GM08714 (cell line): ENCODE data around the gene RBFOX2.
"Not testable (repeated sequence)": the region's sequence is repeated elsewhere in the genome, so short reads cannot be mapped to it uniquely, and the experiment has no call there.

Source experiments
- H3K4me3 ChIP-seq: fragments of 200-500 bp; sonication (Bioruptor generic); 2 replicates; pipeline ENCODE4 v1.5.1; 2014; ENCODE audit warnings: mild to moderate bottlenecking, low read length, inconsistent platforms
- ZNF274 ChIP-seq: IDR thresholded peaks from 2 replicates; pipeline ENCODE4 v1.6.1; 2012; ENCODE audit warnings: mild to moderate bottlenecking, low read depth, low read length

The RBFOX2 gene

GRCh38 chr22:36022162-36022561, 6.5 kb downstream of the RBFOX2 start:
- TF ChIP-seq ZNF274: no peak
- H3K4me3 ChIP-seq: no peak overlapping the region

DNA sequence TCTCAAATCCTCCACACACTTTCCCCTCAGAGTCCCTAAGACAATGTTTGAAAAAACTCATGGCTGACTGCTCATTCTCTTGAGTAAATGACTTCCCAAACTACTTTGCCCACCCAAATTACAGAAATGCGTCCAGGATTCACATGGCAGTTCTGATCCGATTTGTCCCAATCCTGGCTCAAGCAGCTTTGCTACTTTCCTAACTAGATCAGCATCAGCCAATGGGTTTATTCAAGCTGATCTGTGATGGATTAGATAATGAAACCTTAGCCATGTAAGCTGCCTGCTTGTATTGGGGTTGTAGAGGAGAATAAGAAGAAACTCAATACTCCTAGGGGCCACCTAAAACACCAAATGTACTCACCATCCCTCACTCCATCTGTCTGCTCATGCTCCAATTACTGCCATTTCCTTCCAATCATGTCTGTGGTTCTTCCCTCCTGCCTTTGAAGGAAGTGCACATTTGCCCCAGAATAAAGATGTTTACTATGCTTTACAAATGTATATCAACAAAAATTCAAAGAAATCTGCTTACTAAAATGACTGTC, 6.9 kb downstream of the RBFOX2 start:
- no peak overlapping the region for H3K4me3 ChIP-seq
- TF ChIP-seq ZNF274: no peak

GRCh38 chr22:36020865-36021264, 7.8 kb downstream of the RBFOX2 start:
- not testable (repeated sequence) for H3K4me3 ChIP-seq

- no peak overlapping the region for H3K4me3 ChIP-seq
- no peak for TF ChIP-seq ZNF274
These were observed 11.0 kb downstream of the RBFOX2 start for GRCh38 chr22:36017651-36018091.

DNA sequence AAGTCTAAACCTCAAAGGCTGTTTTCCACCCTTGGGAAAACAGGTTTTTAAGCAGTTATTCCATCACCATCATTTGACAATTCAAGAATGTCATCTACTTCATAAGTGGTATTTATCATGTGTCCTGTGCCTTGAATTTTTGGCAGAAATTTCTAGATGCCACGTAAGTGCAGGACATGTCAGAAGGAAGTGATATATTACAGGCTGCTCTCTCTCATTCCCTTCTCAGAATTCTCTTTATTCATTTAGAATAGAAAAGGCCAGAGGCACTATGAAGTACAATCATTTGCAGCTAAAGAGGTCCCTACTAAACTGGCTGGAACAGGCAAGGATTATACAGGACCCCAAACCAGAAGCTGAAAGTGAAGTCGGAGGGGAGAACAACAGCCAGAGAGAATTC, 11.9 kb downstream of the RBFOX2 start:
- no peak overlapping the region for H3K4me3 ChIP-seq
- TF ChIP-seq ZNF274: no peak

DNA sequence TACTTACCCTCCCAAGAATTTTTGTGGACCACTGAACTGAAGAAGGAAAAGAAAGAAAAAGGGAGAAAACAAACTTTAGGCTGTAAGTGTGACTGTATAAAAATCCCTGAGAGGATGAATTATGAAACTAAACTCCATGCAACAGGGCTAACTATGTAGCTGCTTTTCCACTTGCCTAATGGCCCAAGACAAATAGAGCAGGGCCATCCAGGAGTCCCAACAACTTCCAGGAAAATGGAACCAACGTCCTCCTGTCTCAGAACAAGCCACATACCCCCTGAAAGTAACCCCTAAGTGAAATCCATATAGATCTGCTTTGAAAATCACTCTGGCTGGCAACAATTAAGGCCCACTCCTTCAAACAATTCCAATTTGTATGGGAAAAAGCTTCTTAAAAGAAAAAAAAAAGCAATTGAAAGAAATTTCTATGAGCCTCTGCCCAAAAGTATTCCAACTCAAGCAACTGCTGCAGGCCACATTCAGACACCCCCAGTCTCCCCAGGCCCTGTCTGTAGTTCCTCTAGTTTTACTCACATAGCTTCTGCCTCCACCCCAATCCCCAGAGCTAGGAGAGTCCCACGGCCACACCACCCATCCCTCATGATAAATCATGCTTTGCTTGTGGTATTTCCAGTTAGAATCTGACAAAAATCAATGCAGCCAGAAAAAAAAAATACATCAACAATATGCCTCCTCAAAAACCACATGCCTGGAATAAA, 12.7 kb downstream of the RBFOX2 start:
- H3K4me3 ChIP-seq: no peak overlapping the region
- TF ChIP-seq ZNF274: no peak

- TF ChIP-seq ZNF274: no peak
- no peak overlapping the region for H3K4me3 ChIP-seq
These were observed 13.3 kb downstream of the RBFOX2 start for GRCh38 chr22:36015155-36015810.

- no peak for TF ChIP-seq ZNF274
- H3K4me3 ChIP-seq: no peak overlapping the region
These were observed 14.0 kb downstream of the RBFOX2 start for GRCh38 chr22:36014546-36015074.

DNA sequence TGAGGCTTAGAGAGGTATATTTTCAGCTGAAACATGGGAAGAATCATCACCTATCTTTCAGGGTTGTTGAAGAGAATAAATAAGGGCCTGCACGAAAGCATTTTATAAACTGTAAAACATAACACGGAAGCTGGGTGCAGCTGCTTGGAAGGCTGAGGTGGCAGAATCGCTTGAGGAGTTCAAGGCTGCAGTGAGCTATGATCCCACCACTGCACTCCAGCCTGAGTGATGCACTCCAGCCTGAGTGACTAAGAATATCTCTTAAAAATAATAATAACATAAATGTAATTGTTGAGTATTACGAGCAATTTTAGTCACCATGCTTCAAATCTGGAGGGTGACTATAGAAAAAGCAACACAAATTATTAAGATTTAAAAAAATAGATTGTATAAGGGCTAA, 16.3 kb downstream of the RBFOX2 start:
- H3K4me3 ChIP-seq: no peak overlapping the region
- TF ChIP-seq ZNF274: no peak

DNA sequence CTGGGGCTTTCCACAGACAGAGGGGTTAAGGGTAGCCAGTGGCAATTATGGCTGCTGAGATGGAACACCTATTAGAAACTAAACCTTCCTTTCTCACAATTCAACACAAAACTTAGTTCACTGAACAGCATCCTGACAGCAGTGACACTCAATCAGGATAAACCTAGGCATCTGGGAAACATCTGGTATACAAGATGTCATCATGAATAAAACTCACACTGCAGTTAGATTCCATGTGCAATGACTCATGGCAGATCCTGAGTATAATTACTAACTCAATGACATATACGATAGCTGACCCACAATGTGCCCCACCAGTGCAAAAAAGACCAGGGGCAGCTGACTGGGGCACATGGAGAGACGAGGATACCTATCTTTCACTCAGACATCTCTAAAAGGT, 17.7 kb downstream of the RBFOX2 start:
- H3K4me3 ChIP-seq: no peak overlapping the region
- TF ChIP-seq ZNF274: no peak

DNA sequence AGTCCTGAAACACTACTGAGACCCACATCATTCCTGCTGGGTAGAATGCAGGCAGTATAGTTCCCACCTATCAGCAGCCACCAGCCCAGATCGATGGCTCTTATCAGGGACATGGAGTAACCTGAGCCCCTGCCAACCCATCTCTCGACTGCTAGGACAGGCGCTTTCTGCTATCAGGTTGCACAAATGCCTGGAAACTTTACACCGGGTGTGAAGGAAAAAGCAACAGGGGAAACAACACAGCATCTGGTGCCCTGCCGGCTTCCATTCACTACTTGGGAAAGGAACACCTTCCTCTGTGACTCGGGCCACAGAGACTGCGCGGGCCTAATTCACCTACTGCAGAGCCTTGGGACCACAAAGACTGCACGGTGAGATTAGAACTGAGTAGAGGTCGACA, 18.5 kb downstream of the RBFOX2 start:
- TF ChIP-seq ZNF274: no peak
- H3K4me3 ChIP-seq: no peak overlapping the region

DNA sequence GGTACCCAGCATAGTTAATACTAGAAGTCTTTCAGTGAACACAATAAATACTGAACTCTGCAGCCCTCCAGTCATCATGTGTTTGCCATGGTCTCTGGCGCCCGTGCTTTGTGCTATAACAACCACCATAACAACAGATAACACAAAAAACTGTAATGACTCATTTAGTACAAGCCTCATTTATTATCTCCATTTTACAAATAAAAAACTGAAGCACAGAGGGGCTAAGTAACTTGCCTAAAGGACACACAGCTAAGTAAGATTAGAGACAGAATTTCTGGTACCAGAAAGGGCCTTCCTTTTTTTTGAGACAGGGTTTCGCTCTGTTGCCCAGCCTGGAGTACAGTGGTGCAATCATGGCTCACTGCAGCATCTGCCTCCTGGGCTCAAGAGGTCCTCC, 19.5 kb downstream of the RBFOX2 start:
- no peak overlapping the region for H3K4me3 ChIP-seq
- TF ChIP-seq ZNF274: no peak

GRCh38 chr22:36008565-36008964, 20.1 kb downstream of the RBFOX2 start:
- H3K4me3 ChIP-seq: no peak overlapping the region
- no peak for TF ChIP-seq ZNF274

DNA sequence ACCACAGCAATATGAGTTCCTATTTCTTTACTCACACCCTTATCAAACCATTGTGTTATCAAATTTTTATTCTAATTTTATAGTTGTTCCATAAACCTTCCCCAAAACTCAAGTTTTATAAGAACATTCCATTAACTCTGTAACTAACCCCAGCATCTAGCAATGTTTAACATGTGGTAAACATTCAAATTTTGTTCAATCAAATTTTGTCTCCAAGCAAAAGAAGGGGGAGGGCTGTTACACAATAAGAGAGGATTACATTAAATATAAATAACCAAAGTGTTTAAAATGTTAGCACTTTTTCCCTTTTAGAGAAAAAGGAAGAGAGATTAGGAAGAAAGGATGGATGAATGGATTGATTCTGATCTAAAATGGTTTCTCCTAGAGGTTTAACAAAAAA, 20.5 kb downstream of the RBFOX2 start:
- TF ChIP-seq ZNF274: no peak
- no peak overlapping the region for H3K4me3 ChIP-seq
